Activated T-helper 17 cell treated with anti-CD3 and anti-CD28 coated beads, Interleukin-2, amount 50 U/mL, for 72 hours (primary cell): ENCODE results near the gene ING4. TPM values are rescaled to one million over a fixed set of nuclear protein-coding genes. Genes with fewer than 3 reads are reported as not detected.
"Not testable (repeated sequence)": the region's sequence is repeated elsewhere in the genome, so short reads cannot be mapped to it uniquely, and the experiment has no call there.

ENCODE experiments used
- ATAC-seq: fragments of 150-1000 bp; cut with Tn5 transposase; replicated peaks from 2 replicates; pipeline ENCODE4 v1.10.0; 2021; ENCODE audit warnings: mild to moderate bottlenecking, moderate library complexity
- H3K27ac Mint-ChIP-seq: one replicate; pipeline ENCODE4 v1.8.0; 2022; ENCODE audit warnings: mixed read lengths
- H3K27me3 Mint-ChIP-seq: one replicate; pipeline ENCODE4 v1.8.0; 2022; ENCODE audit warnings: mixed read lengths
- H3K36me3 Mint-ChIP-seq: one replicate; pipeline ENCODE4 v1.8.0; 2022; ENCODE audit warnings: low read depth, mild to moderate bottlenecking, mixed read lengths
- H3K4me1 Mint-ChIP-seq: one replicate; pipeline ENCODE4 v1.8.0; 2022; ENCODE audit warnings: mixed read lengths
- H3K4me3 Mint-ChIP-seq: one replicate; pipeline ENCODE4 v1.8.0; 2022; ENCODE audit warnings: mild to moderate bottlenecking, mixed read lengths
- H3K9me3 Mint-ChIP-seq: one replicate; pipeline ENCODE4 v1.8.0; 2022; ENCODE audit warnings: mixed read lengths
- total RNA-seq, 2 donors: library from RNA; stranded (reverse); gene quantifications; one replicate each; pipeline ENCODE4 v1.2.3, GENCODE V29; 2022

ING4 gene
- total RNA-seq = 10 to 100 TPM; 13.4 to 25.6 TPM

DNA sequence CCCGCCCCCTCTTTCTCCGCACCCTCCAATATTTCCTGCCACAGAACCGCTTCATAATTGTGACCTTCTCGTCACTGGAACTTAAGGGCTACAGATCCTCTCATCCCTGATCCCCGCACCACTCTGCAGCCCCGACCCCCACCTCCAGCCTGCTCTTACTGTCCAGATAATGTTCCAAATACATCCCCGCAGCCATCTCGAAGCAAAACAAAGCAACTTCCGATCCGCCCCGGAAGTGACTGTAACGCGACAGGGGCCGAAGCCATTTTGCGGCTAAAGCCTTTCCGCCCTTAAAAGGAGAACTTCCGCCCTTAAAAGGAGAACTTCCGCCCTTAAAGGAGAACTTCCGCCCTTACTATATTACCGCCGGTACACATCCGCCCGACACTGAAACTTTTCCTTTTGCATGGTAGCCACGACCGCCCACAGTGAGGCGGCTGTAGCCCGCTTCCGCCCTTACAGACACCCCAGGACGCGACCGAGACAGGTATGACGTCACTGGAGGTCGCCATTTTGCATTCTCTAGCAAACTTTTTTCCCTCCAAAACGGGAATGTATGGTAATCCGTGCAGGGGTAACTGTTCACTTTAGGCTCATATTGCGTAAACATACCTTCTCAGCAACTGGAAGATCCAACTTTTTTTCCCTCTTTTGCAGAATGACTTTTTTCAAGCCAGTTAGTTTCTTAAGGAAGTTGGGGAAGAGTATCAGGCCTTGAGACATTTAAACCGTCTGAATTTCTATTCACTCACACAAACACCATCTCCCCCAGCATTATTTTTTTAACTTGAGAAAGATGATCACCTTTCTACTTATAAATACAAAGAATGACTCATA lies at the start of gene ING4:
Gene ING4 (minus strand): TSS at position 214 of the 837 bp plus-strand sequence. CDS start 18 bp downstream, at position 196.
- Mint-ChIP-seq H3K4me3 (peak within 1 kb of the TSS; percentile 86), H3K9me3 (no peaks in the 10 kb centered on the region), H3K4me1 (peaks cover 11% of the 10 kb centered on the region), H3K36me3 (peaks cover 41% of the 10 kb centered on the region), H3K27ac (peak within 1 kb of the TSS; percentile 87), H3K27me3 (no peaks in the 10 kb centered on the region)
- peak; percentile 100 for ATAC-seq

GRCh38 chr12:6708960-6709394 lies 46.1 kb upstream of the ING4 start:
- Mint-ChIP-seq H3K36me3 (no peaks in the 10 kb centered on the region), H3K4me3 (peak overlapping the region; percentile 69), H3K27ac (no peak overlapping the region), H3K27me3 (peaks cover 3% of the 10 kb centered on the region), H3K4me1 (no peaks in the 10 kb centered on the region), H3K9me3 (no peaks in the 10 kb centered on the region)
- ATAC-seq = no peak

DNA sequence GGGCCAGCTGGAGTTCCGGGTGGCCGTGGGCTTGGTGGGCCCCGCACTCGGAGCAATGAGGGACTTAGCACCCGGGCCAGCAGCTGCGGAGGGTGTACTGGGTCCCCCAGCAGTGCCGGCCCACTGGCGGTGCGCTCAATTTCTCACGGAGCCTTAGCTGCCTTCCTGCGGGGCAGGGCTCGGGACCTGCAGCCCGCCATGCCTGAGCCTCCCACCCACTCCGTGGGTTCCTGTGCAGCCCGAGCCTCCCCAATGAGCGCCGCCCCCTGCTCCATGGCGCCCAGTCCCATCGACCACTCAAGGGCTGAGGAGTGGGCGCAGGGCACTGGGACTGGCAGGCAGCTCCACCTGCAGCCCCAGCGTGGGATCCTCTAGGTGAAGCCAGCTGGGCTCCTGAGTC lies 45.4 kb upstream of the ING4 start:
- ATAC-seq, H3K4me3 Mint-ChIP-seq, H3K27me3 Mint-ChIP-seq, H3K4me1 Mint-ChIP-seq, H3K27ac Mint-ChIP-seq, H3K9me3 Mint-ChIP-seq, H3K36me3 Mint-ChIP-seq: not testable (repeated sequence)

- ATAC-seq = no peak
- peak overlapping the region; percentile 80 for H3K27ac Mint-ChIP-seq
- peaks cover 30% of the 10 kb centered on the region for H3K27me3 Mint-ChIP-seq
- H3K9me3 Mint-ChIP-seq = no peaks in the 10 kb centered on the region
- H3K4me1 Mint-ChIP-seq = peaks cover 20% of the 10 kb centered on the region
- no peak overlapping the region for H3K4me3 Mint-ChIP-seq
- H3K36me3 Mint-ChIP-seq = peaks cover 11% of the 10 kb centered on the region
Measured at GRCh38 chr12:6703631-6704030, 40.7 kb upstream of the ING4 start.

DNA sequence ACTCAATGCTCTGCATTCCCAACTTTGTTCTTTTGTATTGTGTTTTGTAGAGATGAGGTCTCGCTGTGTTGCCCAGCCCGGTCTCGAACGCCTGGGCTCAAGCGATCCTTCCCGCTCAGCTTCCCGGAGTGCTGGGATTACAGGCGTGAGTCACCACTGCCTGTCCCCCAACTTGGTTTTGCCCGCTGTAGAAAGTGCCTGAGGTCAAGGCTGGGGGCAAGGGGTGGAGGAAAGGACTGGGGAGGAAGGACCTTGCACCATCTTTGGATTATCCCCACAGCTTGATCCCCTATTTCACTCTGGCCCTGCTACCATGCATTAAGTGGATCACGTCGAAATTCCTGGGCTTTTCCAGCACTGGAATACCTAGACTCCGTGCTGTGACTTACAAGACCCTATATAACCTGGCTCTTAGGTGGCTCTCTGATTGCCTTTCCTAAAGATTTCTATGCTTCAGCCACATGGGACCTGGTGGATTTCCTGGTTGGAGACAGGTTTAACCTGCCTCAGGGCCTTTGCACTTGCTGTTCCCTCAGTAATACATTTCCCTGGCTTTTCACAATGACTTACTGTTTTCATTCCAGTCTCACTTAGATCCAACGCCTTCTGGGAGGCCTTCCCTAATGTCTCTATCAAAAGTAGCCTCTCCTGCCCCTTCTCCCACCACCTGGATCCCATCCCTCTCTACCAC lies 38.3 kb upstream of the ING4 start:
- peaks cover 30% of the 10 kb centered on the region for H3K27me3 Mint-ChIP-seq
- ATAC-seq = no peak
- peaks cover 20% of the 10 kb centered on the region for H3K4me1 Mint-ChIP-seq
- H3K27ac Mint-ChIP-seq = no peak overlapping the region
- H3K36me3 Mint-ChIP-seq = peaks cover 11% of the 10 kb centered on the region
- no peaks in the 10 kb centered on the region for H3K9me3 Mint-ChIP-seq
- peak overlapping the region; percentile 78 for H3K4me3 Mint-ChIP-seq

DNA sequence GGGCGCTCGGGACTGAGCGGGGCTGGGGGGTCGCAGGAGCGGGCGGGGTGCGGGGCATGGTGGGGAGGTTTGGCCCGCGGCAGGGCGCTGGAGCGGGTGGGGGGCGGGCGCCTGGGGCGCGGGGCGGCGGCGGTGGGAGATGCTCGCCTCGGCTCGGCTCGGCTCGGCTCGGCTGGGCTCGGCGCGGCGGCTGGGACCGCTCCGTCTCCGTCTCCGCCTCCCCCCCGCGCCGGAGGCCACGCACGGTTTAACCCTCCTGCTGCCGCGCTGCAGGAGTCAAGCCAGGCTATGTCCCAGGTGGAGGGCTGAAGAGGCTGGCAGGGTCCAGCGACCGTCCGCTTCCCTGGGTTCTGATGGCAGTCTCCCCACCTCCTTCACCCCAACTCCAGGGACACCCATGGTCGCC lies 37.7 kb upstream of the ING4 start, which contains the start of gene PIANP:
Gene PIANP (minus strand): TSS at position 170 of the 406 bp plus-strand sequence. CDS start 2,754 bp downstream, outside the sequence.
- Mint-ChIP-seq H3K9me3 (no peaks in the 10 kb centered on the region), H3K27me3 (peaks cover 30% of the 10 kb centered on the region), H3K36me3 (peaks cover 11% of the 10 kb centered on the region), H3K4me3 (peak within 1 kb of the TSS; percentile 80), H3K27ac (peak within 1 kb of the TSS; percentile 46), H3K4me1 (peaks cover 20% of the 10 kb centered on the region)
- peak; percentile 81 for ATAC-seq

GRCh38 chr12:6699989-6700645 lies 37.2 kb upstream of the ING4 start:
- peaks cover 27% of the 10 kb centered on the region for H3K27me3 Mint-ChIP-seq
- ATAC-seq = peak; percentile 59
- H3K4me3 Mint-ChIP-seq = peak overlapping the region; percentile 80
- H3K36me3 Mint-ChIP-seq = peaks cover 11% of the 10 kb centered on the region
- peaks cover 20% of the 10 kb centered on the region for H3K4me1 Mint-ChIP-seq
- H3K27ac Mint-ChIP-seq = no peak overlapping the region
- H3K9me3 Mint-ChIP-seq = no peaks in the 10 kb centered on the region

- ATAC-seq = no peak
- Mint-ChIP-seq H3K36me3 (peaks cover 11% of the 10 kb centered on the region), H3K27me3 (peaks cover 27% of the 10 kb centered on the region), H3K4me1 (peaks cover 20% of the 10 kb centered on the region), H3K27ac (peak overlapping the region; percentile 46), H3K4me3 (peak overlapping the region; percentile 80), H3K9me3 (no peaks in the 10 kb centered on the region)
Measured at GRCh38 chr12:6699259-6699988, 36.5 kb upstream of the ING4 start.

DNA sequence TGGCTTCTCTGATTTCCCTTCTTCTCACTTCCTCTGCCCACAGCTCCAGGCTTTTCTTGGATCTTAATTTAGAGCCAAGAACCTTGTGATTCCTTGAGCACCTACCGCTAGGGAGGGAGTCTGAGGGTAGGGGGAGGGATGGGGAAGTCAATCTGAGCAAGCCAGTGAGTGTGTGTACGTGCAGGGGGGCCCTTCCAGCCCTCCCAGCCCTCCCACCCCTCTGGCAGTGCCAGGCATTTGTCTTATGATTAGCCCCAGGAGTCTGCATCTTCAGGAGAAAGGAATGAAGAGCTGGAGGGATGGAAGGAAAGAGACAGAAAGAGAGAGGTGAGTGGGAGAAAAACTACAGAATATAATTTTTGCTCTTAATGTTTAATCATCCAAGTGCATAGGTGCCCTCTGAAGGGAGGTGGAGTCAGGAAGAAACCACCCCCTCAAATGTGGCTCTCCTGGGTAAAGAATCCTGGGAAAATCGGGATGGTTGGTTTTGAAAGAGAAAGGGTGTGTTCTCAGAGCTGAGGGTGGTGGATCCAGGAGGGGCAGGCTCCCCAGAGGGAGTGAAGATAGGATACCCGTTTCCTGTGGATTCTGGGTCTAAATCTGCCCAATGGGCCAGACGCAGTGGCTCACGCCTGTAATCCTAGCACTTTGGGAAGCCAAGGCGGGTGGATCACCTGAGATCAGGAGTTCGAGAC lies 35.6 kb upstream of the ING4 start:
- no peak for ATAC-seq
- Mint-ChIP-seq H3K27me3 (peaks cover 24% of the 10 kb centered on the region), H3K9me3 (no peaks in the 10 kb centered on the region), H3K36me3 (peaks cover 11% of the 10 kb centered on the region), H3K4me3 (peak overlapping the region; percentile 80), H3K27ac (peak overlapping the region; percentile 46), H3K4me1 (peaks cover 18% of the 10 kb centered on the region)

DNA sequence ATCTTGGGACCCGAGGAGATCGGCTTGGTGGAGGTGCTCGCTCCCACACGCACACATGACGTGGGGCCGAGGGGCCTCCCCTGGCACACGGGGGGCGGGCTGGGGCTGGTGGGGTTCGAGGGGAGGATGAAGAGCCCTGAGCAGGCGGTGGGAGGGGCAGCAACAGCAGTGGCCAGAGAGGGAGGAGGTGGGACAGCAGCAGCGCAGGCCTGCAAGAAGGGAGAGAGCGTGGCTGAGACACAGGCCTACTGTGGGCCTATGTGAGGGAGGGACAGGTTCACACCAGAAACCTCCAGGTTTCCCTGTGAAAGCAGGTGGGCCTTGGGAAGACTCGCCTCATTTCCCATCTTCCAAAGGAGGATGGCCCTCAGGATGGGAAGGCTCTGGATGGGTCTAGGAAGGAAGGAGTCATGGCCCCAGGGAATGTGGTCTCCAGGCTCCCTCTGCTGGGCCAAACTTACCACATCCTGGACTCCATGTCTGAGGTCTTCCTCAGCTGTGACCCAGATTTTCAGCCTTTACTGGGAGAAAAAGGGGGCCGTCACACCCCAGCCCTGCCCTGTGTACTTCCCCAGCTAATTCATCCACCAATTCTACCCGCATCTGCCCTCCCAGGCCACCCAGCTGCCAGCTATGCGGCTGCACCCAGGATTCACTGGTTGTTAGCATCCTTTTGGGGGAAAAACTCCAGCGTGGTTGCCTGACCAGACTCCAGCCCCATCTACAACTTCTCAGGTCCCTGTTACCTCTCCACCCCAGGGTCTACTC lies 34.8 kb upstream of the ING4 start:
- peak; percentile 32 for ATAC-seq
- Mint-ChIP-seq H3K4me3 (no peak overlapping the region), H3K27ac (no peak overlapping the region), H3K4me1 (peaks cover 17% of the 10 kb centered on the region), H3K9me3 (no peaks in the 10 kb centered on the region), H3K27me3 (peaks cover 22% of the 10 kb centered on the region), H3K36me3 (peaks cover 11% of the 10 kb centered on the region)

- Mint-ChIP-seq H3K4me3 (no peak overlapping the region), H3K36me3 (peaks cover 7% of the 10 kb centered on the region), H3K27ac (no peak overlapping the region), H3K4me1 (peaks cover 15% of the 10 kb centered on the region), H3K9me3 (no peaks in the 10 kb centered on the region), H3K27me3 (peaks cover 16% of the 10 kb centered on the region)
- ATAC-seq = no peak
Measured at GRCh38 chr12:6696690-6697583, 34.0 kb upstream of the ING4 start.

DNA sequence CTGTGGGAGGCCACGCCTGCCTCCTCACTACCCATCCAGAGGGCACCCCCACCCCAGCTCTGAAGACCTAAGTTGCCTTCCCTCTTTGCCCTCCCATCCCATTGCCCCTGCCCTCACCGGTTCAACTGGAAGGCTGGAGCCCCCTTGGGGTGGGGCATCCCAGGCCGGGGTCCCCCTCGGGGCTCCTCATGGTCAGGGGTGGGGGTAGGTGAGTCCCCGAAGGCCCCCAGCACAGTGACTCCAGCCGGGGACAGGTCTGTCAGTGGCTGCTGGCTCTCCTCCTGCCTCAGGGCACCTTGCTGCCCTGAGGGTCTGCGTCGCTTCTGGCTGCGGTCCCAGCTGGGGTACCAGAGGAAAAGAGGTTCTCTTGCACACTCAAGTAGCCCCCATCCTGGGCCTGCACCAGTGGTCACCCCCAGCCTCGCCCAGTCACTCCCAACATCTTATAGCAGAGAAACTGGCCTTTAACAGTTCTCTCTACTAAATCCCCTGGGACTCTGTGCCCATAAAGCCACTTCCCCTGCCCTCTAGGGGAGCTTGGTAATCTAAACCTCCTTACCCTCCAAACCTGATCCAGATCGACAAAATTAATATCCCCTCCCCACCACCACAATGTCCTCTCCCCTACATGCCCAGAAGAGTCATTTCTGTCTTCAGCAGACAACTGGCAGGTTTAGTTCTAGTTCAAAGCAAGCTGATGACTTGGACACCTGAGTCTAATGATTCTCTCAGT lies 32.6 kb upstream of the ING4 start:
- peaks cover 7% of the 10 kb centered on the region for H3K27me3 Mint-ChIP-seq
- peaks cover 7% of the 10 kb centered on the region for H3K36me3 Mint-ChIP-seq
- H3K4me1 Mint-ChIP-seq = peaks cover 9% of the 10 kb centered on the region
- no peak overlapping the region for H3K27ac Mint-ChIP-seq
- H3K4me3 Mint-ChIP-seq = no peak overlapping the region
- H3K9me3 Mint-ChIP-seq = no peaks in the 10 kb centered on the region
- no peak for ATAC-seq
